PC-3 (cell line): ENCODE data around the gene OTUD3. TPM values are rescaled to one million over a fixed set of nuclear protein-coding genes. Genes with fewer than 3 reads are reported as not detected.
"Not testable (repeated sequence)": the region's sequence is repeated elsewhere in the genome, so short reads cannot be mapped to it uniquely, and the experiment has no call there.

ENCODE experiments used
- ATAC-seq: fragments of 200-7000 bp; cut with Tn5 transposase; 2 replicates; pipeline ENCODE4 v1.9.1; 2020; ENCODE audit warnings: mild to moderate bottlenecking, moderate library complexity
- BruUV-seq: library from RNA; stranded (reverse); fragments of 400-500 nt; replicated peaks from 2 replicates; lab custom pipeline; 2021; lab: Mats Ljungman, UMichigan
- CTCF ChIA-PET: fragments of 300-600 bp; sonication (Branson Sonifier 250); formaldehyde crosslinking; loops from one replicate; lab custom pipeline; 2022; ENCODE audit warnings: antibody characterized with exemption; lab: Charles Lee
- POLR2A ChIA-PET: fragments of 300-600 bp; sonication (Branson Sonifier 250); formaldehyde crosslinking; loops from one replicate; lab custom pipeline; 2022; ENCODE audit warnings: antibody characterized with exemption; ENCODE audit not compliant: unreplicated experiment; lab: Charles Lee
- DNase-seq: peaks from one replicate; pipeline ENCODE4 v3.0.0-alpha.2; 2015
- H2AFZ ChIP-seq: fragments of 300-600 bp; sonication (generic); 2 replicates; pipeline ENCODE4 v1.6.0; 2016; ENCODE audit warnings: antibody characterized with exemption, low read length
- H3F3A ChIP-seq: fragments of 300-600 bp; sonication (generic); one replicate; pipeline ENCODE4 v1.6.0; 2017; ENCODE audit warnings: antibody characterized with exemption, low read length, control low read depth, mild to moderate bottlenecking; ENCODE audit not compliant: unreplicated experiment
- H3K27ac ChIP-seq: fragments of 300-600 bp; sonication (generic); 2 replicates; pipeline ENCODE4 v1.5.1; 2016; ENCODE audit warnings: mild to moderate bottlenecking, low read length
- H3K27me3 ChIP-seq: fragments of 300-600 bp; sonication (generic); 2 replicates; pipeline ENCODE4 v1.6.1; 2016; ENCODE audit warnings: low read length, mixed read lengths
- H3K36me3 ChIP-seq: fragments of 300-600 bp; sonication (generic); 2 replicates; pipeline ENCODE4 v1.6.1; 2016; ENCODE audit warnings: low read depth, mixed run types, low read length, mixed read lengths
- H3K4me1 ChIP-seq: fragments of 300-600 bp; sonication (generic); 2 replicates; pipeline ENCODE4 v1.5.1; 2016; ENCODE audit warnings: low read length; ENCODE audit not compliant: insufficient read depth
- H3K4me2 ChIP-seq: fragments of 300-600 bp; sonication (generic); 2 replicates; pipeline ENCODE4 v1.6.0; 2016; ENCODE audit warnings: low read length
- H3K4me3 ChIP-seq: fragments of 300-600 bp; sonication (generic); 2 replicates; pipeline ENCODE4 v1.5.1; 2016; ENCODE audit warnings: mild to moderate bottlenecking, low read length, mixed read lengths
- H3K79me2 ChIP-seq: fragments of 300-600 bp; sonication (generic); 2 replicates; pipeline ENCODE4 v1.6.1; 2017; ENCODE audit warnings: low read length, mixed read lengths
- H3K9ac ChIP-seq: fragments of 300-600 bp; sonication (generic); 2 replicates; pipeline ENCODE4 v1.6.0; 2016; ENCODE audit warnings: mild to moderate bottlenecking, low read length
- H3K9me2 ChIP-seq: fragments of 300-600 bp; sonication (generic); replicated peaks from 2 replicates; pipeline ENCODE4 v1.6.1; 2016; ENCODE audit warnings: mixed run types, low read length, mixed read lengths
- H3K9me3 ChIP-seq: fragments of 300-600 bp; sonication (generic); 2 replicates; pipeline ENCODE4 v1.6.1; 2016; ENCODE audit warnings: low read length, mixed read lengths
- H4K20me1 ChIP-seq: fragments of 300-600 bp; sonication (generic); 2 replicates; pipeline ENCODE4 v1.6.1; 2016; ENCODE audit warnings: low read length, mixed read lengths
- EZH2 ChIP-seq: fragments of 300-600 bp; sonication (generic); IDR thresholded peaks from one replicate; pipeline ENCODE4 v1.6.1; 2017; ENCODE audit warnings: antibody characterized with exemption, mild to moderate bottlenecking, low read length; ENCODE audit not compliant: unreplicated experiment
- EZH2phosphoT487 ChIP-seq: fragments of 300-600 bp; sonication (generic); IDR thresholded peaks from 2 replicates; pipeline ENCODE4 v1.6.1; 2018; ENCODE audit warnings: mild to moderate bottlenecking, antibody characterized with exemption, low read length, borderline replicate concordance
- intact Hi-C: fragments of 100-400 bp; cut with micrococcal nuclease; formaldehyde crosslinking; loops from 2 replicates; pipeline ENCODE4 v1.9.0; 2023
- total RNA-seq: library from RNA; depleted of rRNA; stranded (reverse); fragments of >200 nt; gene quantifications from 2 replicates; pipeline ENCODE4 v1.2.3, GENCODE V29; 2014
- TF ChIP-seq, protein P1 (sequence below): fragments of 300-600 bp; sonication (generic); conservative IDR thresholded peaks from 2 replicates; pipeline ENCODE4 v1.5.1; 2017; ENCODE audit warnings: antibody characterized with exemption, low read depth, mild to moderate bottlenecking, low read length

Gene OTUD3
- total RNA-seq, 1 experiment from 2014 or later, result 9.9 TPM

- intact Hi-C loops, result no loop called here
- Histone ChIP-seq H3K27me3 (no peaks in the 10 kb centered on the region), H3K36me3 (no peaks in the 10 kb centered on the region), H3F3A (no peaks in the 10 kb centered on the region), H3K4me1 (peaks cover 29% of the 10 kb centered on the region), H3K79me2 (no peaks in the 10 kb centered on the region), H4K20me1 (no peaks in the 10 kb centered on the region), H3K27ac (peak overlapping the region; percentile 95), H3K9me3 (no peaks in the 10 kb centered on the region), H3K4me3 (no peak overlapping the region), H3K9ac (peak overlapping the region; percentile 75), H3K4me2 (peak overlapping the region; percentile 58), H2AFZ (no peak overlapping the region), H3K9me2 (no peaks in the 10 kb centered on the region)
- POLR2A ChIA-PET, result no interaction called here
- CTCF ChIA-PET, result interaction anchor here (0.5 kb wide), 1 partner anchor 287 kb away, joined by 6 read pairs; no protein-coding TSS in a partner anchor
- TF ChIP-seq EZH2 (no peak), EZH2phosphoT487 (no peak)
- TF ChIP-seq, protein P1, sequence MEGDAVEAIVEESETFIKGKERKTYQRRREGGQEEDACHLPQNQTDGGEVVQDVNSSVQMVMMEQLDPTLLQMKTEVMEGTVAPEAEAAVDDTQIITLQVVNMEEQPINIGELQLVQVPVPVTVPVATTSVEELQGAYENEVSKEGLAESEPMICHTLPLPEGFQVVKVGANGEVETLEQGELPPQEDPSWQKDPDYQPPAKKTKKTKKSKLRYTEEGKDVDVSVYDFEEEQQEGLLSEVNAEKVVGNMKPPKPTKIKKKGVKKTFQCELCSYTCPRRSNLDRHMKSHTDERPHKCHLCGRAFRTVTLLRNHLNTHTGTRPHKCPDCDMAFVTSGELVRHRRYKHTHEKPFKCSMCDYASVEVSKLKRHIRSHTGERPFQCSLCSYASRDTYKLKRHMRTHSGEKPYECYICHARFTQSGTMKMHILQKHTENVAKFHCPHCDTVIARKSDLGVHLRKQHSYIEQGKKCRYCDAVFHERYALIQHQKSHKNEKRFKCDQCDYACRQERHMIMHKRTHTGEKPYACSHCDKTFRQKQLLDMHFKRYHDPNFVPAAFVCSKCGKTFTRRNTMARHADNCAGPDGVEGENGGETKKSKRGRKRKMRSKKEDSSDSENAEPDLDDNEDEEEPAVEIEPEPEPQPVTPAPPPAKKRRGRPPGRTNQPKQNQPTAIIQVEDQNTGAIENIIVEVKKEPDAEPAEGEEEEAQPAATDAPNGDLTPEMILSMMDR, result no peak
- BruUV-seq, result no TSS peak
- peak; percentile 87 for ATAC-seq
- peak; percentile 98 for DNase-seq
Measured at GRCh38 chr1:19925342-19926070, 43.3 kb downstream of the OTUD3 start.

DNA sequence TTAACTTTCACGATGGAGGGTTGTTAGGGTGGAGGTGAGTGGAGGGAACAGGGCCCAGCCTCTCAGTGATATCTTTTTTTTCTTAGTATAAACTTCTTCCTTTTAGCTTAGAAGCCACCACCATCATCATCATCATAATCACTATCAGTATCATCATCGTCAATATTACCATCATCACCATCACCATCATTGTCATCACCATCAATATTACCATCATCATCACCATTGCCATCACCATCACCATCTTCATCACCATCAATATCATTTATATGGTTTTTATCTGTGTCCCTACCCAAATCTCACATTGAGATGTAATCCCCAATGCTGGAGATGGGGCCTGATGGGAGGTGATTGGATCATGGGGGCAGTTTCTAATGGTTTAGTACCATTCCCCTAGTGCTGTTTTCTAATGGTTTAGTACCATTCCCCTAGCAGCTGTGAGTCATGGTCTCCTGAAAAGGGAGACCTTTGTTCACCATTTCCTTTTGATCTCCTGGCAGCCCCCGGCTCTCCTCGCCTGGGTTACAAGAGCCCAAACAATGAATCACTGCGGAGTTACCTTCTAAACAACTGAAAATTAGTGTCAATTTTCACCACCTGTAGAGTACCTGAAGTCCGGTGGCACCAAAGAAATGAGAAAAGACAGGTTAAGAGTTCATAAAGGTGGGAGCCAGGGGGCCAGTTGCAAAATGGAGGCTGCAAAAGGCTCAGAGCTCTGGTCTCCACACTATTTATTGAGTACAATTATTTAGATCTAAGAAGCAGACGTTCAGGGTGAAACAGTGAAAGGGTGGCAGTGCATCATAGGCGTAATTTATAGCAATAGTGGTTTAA is 44.3 kb downstream of the OTUD3 start:
- H2AFZ ChIP-seq, result 0 out of 2 replicates have a peak overlapping the region, but pooled peaks have one; percentile 49
- CTCF ChIA-PET, result interaction anchor here (0.7 kb wide), 1 partner anchor 9 kb away, joined by 3 read pairs; no protein-coding TSS in a partner anchor
- no peaks in the 10 kb centered on the region for H3K9me2 ChIP-seq
- H3K27me3 ChIP-seq, result no peaks in the 10 kb centered on the region
- POLR2A ChIA-PET, result no interaction called here
- H4K20me1 ChIP-seq, result no peaks in the 10 kb centered on the region
- no peak for TF ChIP-seq EZH2phosphoT487
- TF ChIP-seq, protein P1, result no peak
- 0 out of 2 replicates have a peak, but pooled peaks cover 3% of the 10 kb centered on the region for H3K9me3 ChIP-seq
- peak overlapping the region; percentile 75 for H3K9ac ChIP-seq
- peak overlapping the region; percentile 31; the same call in 1 of the 2 replicates for H3K4me3 ChIP-seq
- intact Hi-C loops, result no loop called here
- peak overlapping the region; percentile 58 for H3K4me2 ChIP-seq
- H3K79me2 ChIP-seq, result no peaks in the 10 kb centered on the region
- BruUV-seq, result no TSS peak
- ATAC-seq (peak; percentile 38), DNase-seq (peak; percentile 90)
- no peaks in the 10 kb centered on the region for H3K36me3 ChIP-seq
- peak overlapping the region; percentile 95 for H3K27ac ChIP-seq
- H3F3A ChIP-seq, result no peaks in the 10 kb centered on the region
- H3K4me1 ChIP-seq, result peaks cover 29% of the 10 kb centered on the region

DNA sequence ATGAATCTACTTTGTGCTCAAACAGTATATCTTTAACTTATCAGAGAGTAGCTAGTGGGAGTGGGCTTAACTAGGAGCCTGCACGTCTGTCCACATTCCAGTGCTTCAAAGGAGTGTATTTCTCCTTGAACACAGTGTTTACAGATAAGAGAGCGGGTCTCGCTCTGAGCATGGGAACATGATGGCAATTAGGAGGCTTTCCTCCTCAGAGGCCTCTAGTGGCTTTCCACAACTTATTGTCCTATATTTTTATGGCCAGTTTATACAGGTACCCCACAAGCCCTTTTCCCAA is 44.9 kb downstream of the OTUD3 start:
- DNase-seq, intact Hi-C loops, POLR2A ChIA-PET, H3K79me2 ChIP-seq, H3K9me3 ChIP-seq, H2AFZ ChIP-seq, H3K9me2 ChIP-seq, H3K36me3 ChIP-seq, BruUV-seq, H3F3A ChIP-seq, H4K20me1 ChIP-seq, H3K27me3 ChIP-seq, ATAC-seq: not testable (repeated sequence)
- Histone ChIP-seq H3K4me3 (peak overlapping the region; percentile 31; the same call in 1 of the 2 replicates), H3K27ac (peak overlapping the region; percentile 95), H3K4me1 (peaks cover 29% of the 10 kb centered on the region), H3K9ac (peak overlapping the region; percentile 38; the same call in 1 of the 2 replicates), H3K4me2 (peak overlapping the region; percentile 58)
- CTCF ChIA-PET, result interaction anchor here (0.7 kb wide), 1 partner anchor 8 kb away, joined by 3 read pairs; no protein-coding TSS in a partner anchor
